ENCODE data around the gene SSTR3.
A peak's percentile ranks its signal among the peaks of the same experiment; 100 is the strongest.

Gene SSTR3

GRCh38 chr22:37178350-37179125 is 33.7 kb downstream of the SSTR3 start:
- no peak for DNase-seq

GRCh38 chr22:37177755-37178154 is 34.5 kb downstream of the SSTR3 start:
- DNase-seq, result no peak

- no peak for DNase-seq
Measured at GRCh38 chr22:37177221-37177620, 35.1 kb downstream of the SSTR3 start.

- peak; percentile 91 for DNase-seq
Measured at GRCh38 chr22:37176464-37177061, 35.7 kb downstream of the SSTR3 start.

GRCh38 chr22:37175414-37176281 is 36.6 kb downstream of the SSTR3 start:
- DNase-seq, result peak; percentile 72

GRCh38 chr22:37174964-37175363 is 37.3 kb downstream of the SSTR3 start:
- DNase-seq, result no peak

GRCh38 chr22:37173709-37174108 is 38.6 kb downstream of the SSTR3 start:
- DNase-seq, result peak; percentile 42

- DNase-seq, result peak; percentile 40
Measured at GRCh38 chr22:37172266-37173245, 39.7 kb downstream of the SSTR3 start.

- no peak for DNase-seq
Measured at GRCh38 chr22:37171662-37172061, 40.6 kb downstream of the SSTR3 start.

GRCh38 chr22:37170689-37171405 is 41.4 kb downstream of the SSTR3 start:
- peak; percentile 35 for DNase-seq

- DNase-seq, result peak; percentile 40
Measured at GRCh38 chr22:37169947-37170688, 42.2 kb downstream of the SSTR3 start.

GRCh38 chr22:37169406-37169805 is 42.9 kb downstream of the SSTR3 start:
- peak; percentile 13 for DNase-seq

GRCh38 chr22:37167981-37168647 is 44.2 kb downstream of the SSTR3 start:
- peak; percentile 44 for DNase-seq

GRCh38 chr22:37167176-37167980 is 44.9 kb downstream of the SSTR3 start:
- peak; percentile 34 for DNase-seq

- DNase-seq, result peak; percentile 89
Measured at GRCh38 chr22:37166675-37167066, 45.6 kb downstream of the SSTR3 start.

GRCh38 chr22:37165940-37166674 is 46.2 kb downstream of the SSTR3 start:
- DNase-seq, result no peak

GRCh38 chr22:37165066-37165465 is 47.2 kb downstream of the SSTR3 start:
- DNase-seq, result no peak

GRCh38 chr22:37164505-37164887 is 47.8 kb downstream of the SSTR3 start:
- no peak for DNase-seq
